Kidney epithelial cell (primary cell): ENCODE measurements around the gene KCTD4. TPM values are rescaled to one million over a fixed set of nuclear protein-coding genes. Genes with fewer than 3 reads are reported as not detected.

Experiments
- DNase-seq: peaks from one replicate; pipeline ENCODE4 v3.0.0-alpha.2; 2010; ENCODE audit warnings: low read depth
- H3K27me3 ChIP-seq: 2 replicates; pipeline ENCODE4 v1.6.0; 2011; ENCODE audit warnings: low read length; ENCODE audit not compliant: control insufficient read depth, insufficient read depth
- H3K36me3 ChIP-seq: 2 replicates; pipeline ENCODE4 v1.5.1; 2011; ENCODE audit warnings: low read length; ENCODE audit not compliant: control insufficient read depth, insufficient read depth
- H3K4me3 ChIP-seq: 2 replicates; pipeline ENCODE4 v1.5.1; 2011; ENCODE audit warnings: low read depth, mild to moderate bottlenecking, control low read depth, low read length
- CTCF ChIP-seq: IDR thresholded peaks from 2 replicates; pipeline ENCODE4 v1.5.1; 2011; ENCODE audit warnings: mild to moderate bottlenecking, moderate library complexity, low read length, control low read depth, inconsistent platforms; ENCODE audit not compliant: insufficient read depth, poor library complexity, severe bottlenecking
- total RNA-seq: library from RNA; depleted of rRNA; stranded (reverse); fragments of >200 nt; gene quantifications from 2 replicates; pipeline ENCODE4 v1.2.3, GENCODE V29; 2015

The KCTD4 gene
- total RNA-seq, 1 donor from 2014 or later: not detected

DNA sequence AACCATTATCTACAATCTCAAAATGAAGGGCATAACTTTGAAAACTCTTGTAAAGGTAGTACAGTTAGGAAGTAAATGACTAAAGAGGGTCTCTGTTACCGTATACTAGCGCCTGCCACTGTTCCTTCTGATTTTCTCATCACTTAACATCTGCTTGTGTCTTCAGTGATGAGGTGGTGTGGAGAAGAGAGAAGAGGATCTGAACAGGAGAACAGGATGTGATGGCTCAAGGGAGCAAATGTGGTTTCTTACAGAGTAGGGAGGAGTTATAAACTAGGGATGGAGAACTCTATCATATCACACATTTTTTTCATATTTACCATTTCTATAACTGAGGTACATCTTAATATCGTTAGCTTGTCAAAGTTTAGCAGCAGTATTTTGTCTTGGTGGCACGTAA, 1.1 kb downstream of the KCTD4 start:
- H3K36me3 ChIP-seq: no peaks in the 10 kb centered on the region
- no peak for TF ChIP-seq CTCF
- DNase-seq: no peak
- no peak overlapping the region for H3K4me3 ChIP-seq
- no peaks in the 10 kb centered on the region for H3K27me3 ChIP-seq

DNA sequence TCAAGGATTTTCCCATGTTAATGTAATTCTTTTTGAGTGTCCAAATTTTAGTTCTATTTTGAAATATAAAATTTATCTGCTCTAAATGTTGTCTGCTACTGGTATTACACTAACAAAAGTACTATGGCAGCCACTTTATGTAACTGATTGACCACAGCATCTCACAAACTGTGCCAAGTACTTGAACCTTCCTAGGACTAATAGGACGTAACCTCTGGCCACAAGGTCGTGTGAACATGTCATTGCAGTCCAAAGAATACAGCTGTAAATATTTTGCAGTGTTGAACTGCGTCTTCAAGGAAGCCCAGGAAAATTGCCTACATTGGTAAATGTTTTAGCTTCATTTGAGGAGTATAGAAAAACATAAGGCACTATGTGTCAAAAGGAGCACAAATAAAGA, 1.9 kb downstream of the KCTD4 start:
- Histone ChIP-seq H3K4me3 (no peak overlapping the region), H3K36me3 (no peaks in the 10 kb centered on the region), H3K27me3 (no peaks in the 10 kb centered on the region)
- no peak for DNase-seq
- TF ChIP-seq CTCF: no peak

DNA sequence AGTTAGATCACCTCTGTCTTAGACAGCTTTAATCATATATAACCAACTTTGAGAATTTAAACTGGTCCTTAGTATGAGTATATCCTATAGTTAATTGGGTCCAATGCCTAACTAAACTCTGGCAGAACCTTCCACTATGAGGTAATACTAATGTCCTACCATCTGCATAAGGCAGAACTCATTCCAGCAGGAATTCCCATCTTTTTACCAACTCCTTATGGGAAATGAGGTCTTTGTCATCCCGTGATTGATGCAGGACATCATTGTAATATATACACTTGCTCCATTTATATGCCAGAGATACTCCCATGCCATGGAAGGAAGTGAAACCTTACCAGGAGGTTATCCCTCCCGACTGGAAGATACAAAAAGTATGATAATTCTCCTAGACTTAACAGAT, 2.8 kb downstream of the KCTD4 start:
- DNase-seq: no peak
- H3K4me3 ChIP-seq: no peak overlapping the region
- no peak for TF ChIP-seq CTCF

DNA sequence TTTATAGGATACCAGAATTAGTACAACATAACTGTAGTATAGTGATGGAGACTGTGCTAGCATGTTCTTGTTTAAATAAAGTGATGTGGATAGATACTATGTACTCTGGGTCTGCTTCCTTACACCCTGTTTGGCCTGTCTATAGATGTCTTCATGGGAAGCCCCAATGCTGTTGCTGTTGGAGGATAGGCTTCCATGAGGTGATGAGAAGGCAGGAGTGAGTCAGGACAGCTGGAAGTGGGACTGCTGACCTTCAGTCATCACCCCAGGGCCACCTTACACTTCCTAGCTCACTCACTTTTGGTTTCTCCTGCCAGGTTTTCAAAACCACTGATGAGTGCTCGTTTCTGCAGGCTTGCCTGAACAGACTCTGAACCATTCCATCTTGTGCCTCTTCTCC, 4.2 kb downstream of the KCTD4 start:
- DNase-seq: no peak
- H3K4me3 ChIP-seq: no peak overlapping the region
- no peaks in the 10 kb centered on the region for H3K36me3 ChIP-seq
- no peak for TF ChIP-seq CTCF
- no peaks in the 10 kb centered on the region for H3K27me3 ChIP-seq

More for the DNA sequence above, 2.8 kb downstream of the KCTD4 start:
- no peaks in the 10 kb centered on the region for H3K27me3 ChIP-seq
- no peaks in the 10 kb centered on the region for H3K36me3 ChIP-seq

- DNase-seq: no peak
- Histone ChIP-seq H3K27me3 (no peaks in the 10 kb centered on the region), H3K36me3 (no peaks in the 10 kb centered on the region), H3K4me3 (no peak overlapping the region)
- TF ChIP-seq CTCF: no peak
Observed at GRCh38 chr13:45196096-45196495, 4.7 kb downstream of the KCTD4 start.

GRCh38 chr13:45195421-45195820, 5.4 kb downstream of the KCTD4 start:
- Histone ChIP-seq H3K36me3 (no peaks in the 10 kb centered on the region), H3K4me3 (no peak overlapping the region), H3K27me3 (no peaks in the 10 kb centered on the region)
- TF ChIP-seq CTCF: no peak
- no peak for DNase-seq
